GM20000 (cell line): ENCODE measurements around the gene PPFIBP2.

Experiments
- DNase-seq: peaks from one replicate; pipeline ENCODE4 v3.0.0; 2012; ENCODE audit warnings: low spot score
- CTCF ChIP-seq: IDR thresholded peaks from 2 replicates; pipeline ENCODE4 v1.5.1; 2012; ENCODE audit warnings: mild to moderate bottlenecking, control low read depth; ENCODE audit errors: extremely low read depth, missing control alignments

Gene PPFIBP2

DNA sequence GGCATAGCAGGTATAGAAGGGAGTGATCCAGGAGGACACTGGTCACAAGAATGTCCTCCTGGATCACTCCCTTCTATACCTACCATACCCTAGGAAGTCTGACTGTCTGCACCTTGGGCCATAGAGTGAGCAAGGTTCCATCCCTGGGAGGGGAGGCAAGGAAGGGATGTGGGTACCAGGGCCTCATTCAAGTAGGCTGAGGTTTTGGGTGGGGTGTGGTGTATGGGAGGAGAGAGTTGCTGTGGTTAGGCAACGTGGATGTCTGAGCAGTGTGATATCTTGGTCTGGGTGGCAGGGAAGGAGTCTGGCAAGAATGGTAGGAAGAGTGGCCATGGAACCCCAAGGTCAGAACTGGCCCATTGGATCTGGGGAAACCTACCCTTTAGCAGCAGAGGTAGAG lies 13.2 kb downstream of the PPFIBP2 start:
- no peak for DNase-seq
- no peak for TF ChIP-seq CTCF

DNA sequence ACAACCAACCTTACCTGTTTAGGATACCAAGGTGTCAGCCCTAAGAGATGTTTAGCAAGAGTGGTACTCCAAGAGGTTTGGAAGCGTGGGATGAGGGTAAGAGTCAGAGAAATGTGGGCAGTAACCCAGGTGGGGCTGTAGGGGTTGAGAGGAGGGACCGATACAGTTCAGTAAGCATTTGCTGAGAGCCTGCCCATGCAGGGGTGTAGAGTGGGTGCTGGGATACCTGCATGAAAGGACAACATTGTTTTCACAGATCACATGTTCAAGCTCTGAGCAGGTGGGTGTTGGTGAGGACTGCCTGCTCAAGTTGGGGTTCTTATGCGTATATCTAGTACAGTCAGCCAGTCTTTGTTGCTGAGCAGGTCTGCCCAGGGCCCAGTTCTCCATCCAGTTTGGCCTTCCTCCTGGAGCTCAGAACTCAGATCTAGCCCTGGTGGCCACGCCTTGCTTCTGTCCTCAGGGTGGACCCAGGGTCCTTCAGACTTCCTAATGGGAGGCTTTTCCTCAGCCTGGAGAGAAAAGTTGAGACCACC lies 14.8 kb downstream of the PPFIBP2 start:
- DNase-seq, result no peak
- TF ChIP-seq CTCF, result no peak

GRCh38 chr11:7530013-7530640 lies 16.3 kb downstream of the PPFIBP2 start:
- TF ChIP-seq CTCF, result no peak
- no peak for DNase-seq

DNA sequence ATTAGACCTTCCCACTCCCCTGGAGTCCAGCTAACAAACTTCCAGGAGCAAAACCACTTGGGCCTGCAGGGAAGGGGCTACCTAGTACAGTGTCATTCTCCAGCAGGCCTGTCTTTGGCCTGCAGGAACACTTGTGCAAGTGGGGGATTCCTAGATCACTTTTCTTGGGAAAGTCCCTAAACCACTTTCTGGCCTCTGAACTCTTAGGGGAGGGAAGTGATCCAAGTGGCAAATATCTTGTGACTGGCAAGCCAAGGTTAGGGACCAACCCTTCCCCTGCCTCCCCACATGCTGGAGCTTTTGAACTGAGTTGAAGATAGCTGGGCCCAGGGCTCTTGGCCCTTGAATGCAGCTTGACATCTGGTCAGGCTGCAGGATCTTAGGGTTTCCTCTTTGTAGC lies 17.2 kb downstream of the PPFIBP2 start:
- no peak for DNase-seq
- no peak for TF ChIP-seq CTCF

DNA sequence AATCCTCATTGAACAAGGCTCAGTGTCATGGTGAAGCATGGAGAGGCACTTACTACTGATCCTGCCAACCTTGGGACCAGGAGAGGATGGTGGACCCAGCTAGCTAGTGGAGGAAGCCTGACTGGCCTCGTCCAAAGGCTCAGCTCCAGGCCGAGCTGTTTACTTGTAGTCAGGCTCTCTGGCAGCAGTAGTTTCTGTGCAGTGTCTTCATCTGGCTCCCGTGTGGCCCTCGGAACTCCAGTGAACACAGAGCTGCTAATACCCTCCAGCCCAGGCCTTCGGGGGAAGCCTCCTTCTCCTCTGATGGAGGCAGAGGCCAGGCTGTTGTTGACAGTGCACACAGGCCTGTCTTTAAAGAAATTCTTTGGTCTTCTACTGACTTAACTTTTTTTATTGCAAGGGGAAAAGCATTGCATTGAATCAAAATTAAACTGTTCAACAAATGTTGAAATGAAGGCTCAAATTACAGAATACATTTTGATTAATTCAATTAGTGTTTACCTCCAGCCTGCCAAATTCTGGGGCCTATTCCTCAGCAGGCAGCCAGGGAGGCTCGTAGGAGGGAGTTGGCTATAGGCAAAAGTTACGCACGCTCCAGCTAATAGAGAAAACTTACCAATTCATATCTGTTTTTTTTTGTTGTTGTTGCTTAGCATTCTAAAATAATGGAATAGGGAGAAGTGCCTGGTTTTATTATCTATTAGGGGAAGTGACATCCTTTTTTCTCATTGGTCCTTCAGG lies 18.8 kb downstream of the PPFIBP2 start:
- TF ChIP-seq CTCF, result no peak

GRCh38 chr11:7533199-7534041 lies 19.6 kb downstream of the PPFIBP2 start:
- no peak for TF ChIP-seq CTCF
- DNase-seq, result no peak

More for the DNA sequence above, 18.8 kb downstream of the PPFIBP2 start:
- DNase-seq, result no peak

DNA sequence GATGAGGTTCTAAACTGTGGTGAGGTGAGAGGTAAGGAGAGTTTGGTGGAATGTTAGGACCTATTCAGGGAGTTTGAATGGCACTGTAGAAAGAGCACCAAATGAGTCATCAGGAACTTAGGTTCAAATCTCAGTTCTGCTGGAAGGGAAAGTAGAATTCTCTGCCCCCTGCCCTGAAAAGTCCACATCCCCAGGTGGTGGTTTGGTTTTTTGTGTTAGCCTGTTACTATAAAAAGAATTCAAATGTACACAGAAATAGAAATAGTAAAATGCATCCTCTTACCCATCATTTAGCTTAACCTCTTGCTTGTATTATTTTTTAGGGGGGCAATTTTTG lies 20.2 kb downstream of the PPFIBP2 start:
- no peak for TF ChIP-seq CTCF
- no peak for DNase-seq
